ENCODE data around the gene DCUN1D3.

DNA sequence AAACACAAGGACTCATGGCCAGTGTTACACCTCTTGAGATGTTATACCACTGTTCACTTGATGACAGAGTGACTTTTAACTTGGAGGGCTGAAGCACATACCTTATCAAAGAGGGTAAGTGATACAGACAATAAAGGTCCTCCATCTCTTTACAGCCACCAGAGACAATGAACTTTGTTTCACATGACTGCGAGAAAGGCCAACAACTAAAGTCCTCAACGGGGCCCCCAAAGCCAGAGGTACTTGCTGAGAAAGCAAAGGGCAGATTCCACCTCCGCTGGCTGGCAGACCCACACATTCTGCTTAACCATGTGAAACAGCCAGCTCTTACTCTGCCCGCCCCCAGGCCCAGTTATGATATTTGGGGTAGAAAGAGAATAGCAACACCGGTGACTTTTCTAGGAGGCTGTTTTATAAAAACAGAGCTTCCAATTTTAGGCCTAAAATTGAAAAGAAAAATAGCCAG lies 21.4 kb downstream of the DCUN1D3 start:
- no peak for TF ChIP-seq POLR2AphosphoS5 (IDR thresholded peaks at IDR 0.05; ENCODE audit: borderline replicate concordance, low read depth, low read length)
- TF ChIP-seq EZH2 (IDR thresholded peaks at IDR 0.05) = no peak

Measured in SK-N-MC (cell line).